Panc1 (cell line): ENCODE data around the gene SETDB1.

Experiments used
- CTCF ChIP-seq: fragments of 450-650 bp; IDR thresholded peaks from 2 replicates; pipeline ENCODE4 v1.5.1; 2017; ENCODE audit warnings: mild to moderate bottlenecking
- POLR2AphosphoS5 ChIP-seq: IDR thresholded peaks from 2 replicates; pipeline ENCODE4 v1.6.1; 2012; ENCODE audit warnings: mild to moderate bottlenecking, low read depth, low read length, moderate library complexity
- REST ChIP-seq, 2 experiments: IDR thresholded peaks; 2 replicates each; pipeline ENCODE4 v1.6.1; 2011 to 2012; ENCODE audit warnings: low read depth in 2 of 2, control low read depth in 1 of 2, low read length in 1 of 2, mild to moderate bottlenecking in 1 of 2, moderate library complexity in 1 of 2; ENCODE audit not compliant: insufficient read depth in 1 of 2
- SIN3A ChIP-seq: IDR thresholded peaks from 2 replicates; pipeline ENCODE4 v1.6.1; 2012; ENCODE audit warnings: low read depth, mild to moderate bottlenecking, low read length, moderate library complexity, borderline replicate concordance; ENCODE audit not compliant: insufficient read depth
- TCF7L2 ChIP-seq: IDR thresholded peaks from 2 replicates; pipeline ENCODE4 v1.6.1; 2011; ENCODE audit warnings: mild to moderate bottlenecking, low read depth, low read length, inconsistent platforms

GRCh38 chr1:151005729-151006319 lies 79.7 kb downstream of the SETDB1 start:
- no peak for TF ChIP-seq SIN3A
- no peak for TF ChIP-seq REST (IDR thresholded peaks at IDR 0.05; ENCODE audit: insufficient read depth in 1 of 2, low read depth in 2 of 2, low read length in 1 of 2)
- TF ChIP-seq CTCF: no peak
- TF ChIP-seq POLR2AphosphoS5: no peak
- no peak for TF ChIP-seq TCF7L2
